ENCODE results near the gene GMDS.
"Not testable (repeated sequence)": the region's sequence is repeated elsewhere in the genome, so short reads cannot be mapped to it uniquely, and the experiment has no call there.

GMDS gene

DNA sequence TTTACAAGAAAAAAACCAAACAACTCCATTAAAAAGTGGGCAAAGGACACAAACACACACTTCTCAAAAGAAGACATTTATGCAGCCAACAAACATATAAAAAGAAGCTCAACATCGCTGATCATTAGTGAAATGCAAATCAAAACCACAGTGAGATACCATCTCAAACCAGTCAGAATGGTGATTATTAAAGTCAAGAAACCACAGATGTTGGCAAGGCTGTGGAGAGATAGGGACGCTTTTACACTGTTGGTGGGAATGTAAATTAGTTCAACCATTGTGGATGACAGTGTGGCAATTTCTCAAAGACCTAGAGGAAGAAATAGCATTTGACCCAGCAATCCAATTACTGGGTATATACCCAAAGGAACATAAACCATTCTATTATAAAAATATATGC, 554.7 kb downstream of the GMDS start:
- not testable (repeated sequence) for H3K36me3 ChIP-seq (ENCODE audit: insufficient read depth, low read length); H3K9ac ChIP-seq (ENCODE audit: low read depth, low read length); H3K4me1 ChIP-seq (ENCODE audit: insufficient read depth, low read length); H3K9me3 ChIP-seq (ENCODE audit: control insufficient read depth, insufficient read depth, low read length)

DNA sequence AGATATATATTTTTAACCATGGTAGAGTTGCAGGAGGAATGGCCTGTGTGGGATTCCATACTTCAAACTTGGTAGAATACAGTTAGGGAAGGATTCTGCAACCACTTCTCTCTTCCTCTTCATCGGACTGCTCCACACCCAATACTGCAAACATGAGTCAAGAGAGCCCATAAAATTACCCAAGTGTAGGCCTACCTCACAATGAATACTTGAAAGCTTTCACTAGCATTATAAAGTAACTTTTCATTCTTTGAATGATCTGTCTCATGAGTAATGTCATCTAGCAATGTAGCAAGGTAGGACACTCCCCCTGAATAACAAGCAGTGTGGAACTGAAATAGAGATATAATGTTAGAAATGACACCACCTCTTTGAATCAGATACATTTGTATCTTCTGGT, 556.3 kb downstream of the GMDS start:
- Histone ChIP-seq H3K9me3 (ENCODE audit: control insufficient read depth, insufficient read depth, low read length) (no peaks in the 10 kb centered on the region), H3K4me1 (ENCODE audit: insufficient read depth, low read length) (no peaks in the 10 kb centered on the region; the same call in 1 of the 2 replicates), H3K9ac (ENCODE audit: low read depth, low read length) (no peak overlapping the region), H3K36me3 (ENCODE audit: insufficient read depth, low read length) (no peaks in the 10 kb centered on the region)

DNA sequence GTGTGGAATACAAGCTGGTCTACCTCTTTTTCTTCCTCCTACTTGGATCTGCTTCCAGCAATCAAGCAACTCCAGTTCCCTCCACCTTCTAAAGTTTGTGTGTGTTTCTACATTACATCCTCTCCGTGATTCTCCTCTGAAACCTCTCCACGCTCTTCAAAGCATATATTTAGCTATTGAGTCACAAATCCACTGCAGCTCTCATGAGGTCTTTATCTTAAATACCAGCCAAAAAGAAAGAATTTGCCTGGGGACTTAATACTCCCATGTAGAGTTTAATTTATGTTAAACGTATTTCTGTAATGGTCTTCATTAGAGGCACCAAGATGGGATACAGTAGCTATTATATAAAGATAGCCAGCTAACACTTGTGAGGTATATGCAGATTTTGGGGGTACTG, 557.0 kb downstream of the GMDS start:
- Histone ChIP-seq H3K36me3 (ENCODE audit: insufficient read depth, low read length) (no peaks in the 10 kb centered on the region), H3K4me1 (ENCODE audit: insufficient read depth, low read length) (no peaks in the 10 kb centered on the region; the same call in 1 of the 2 replicates), H3K9ac (ENCODE audit: low read depth, low read length) (no peak overlapping the region), H3K9me3 (ENCODE audit: control insufficient read depth, insufficient read depth, low read length) (no peaks in the 10 kb centered on the region)

DNA sequence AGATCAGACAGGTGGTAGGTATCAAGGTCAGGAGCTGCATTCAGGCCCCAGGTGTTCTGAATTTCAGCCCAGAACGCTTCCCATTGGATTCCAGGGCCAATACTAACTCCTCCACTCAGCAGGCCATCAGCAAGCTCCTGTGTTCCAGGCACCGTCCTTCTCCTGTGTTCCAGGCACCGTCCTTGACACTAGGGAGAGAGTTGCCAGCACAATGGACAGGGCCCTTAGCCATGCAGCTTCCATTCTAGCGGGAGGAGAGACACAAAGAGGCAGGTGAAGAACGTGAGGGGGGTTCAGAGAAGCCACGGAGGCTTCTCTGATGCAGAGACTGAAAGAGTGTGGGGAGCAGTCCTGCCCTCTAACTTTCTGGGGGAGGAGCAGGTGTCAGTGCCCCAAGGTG, 558.0 kb downstream of the GMDS start:
- Histone ChIP-seq H3K9me3 (ENCODE audit: control insufficient read depth, insufficient read depth, low read length) (no peaks in the 10 kb centered on the region), H3K9ac (ENCODE audit: low read depth, low read length) (no peak overlapping the region), H3K36me3 (ENCODE audit: insufficient read depth, low read length) (no peaks in the 10 kb centered on the region), H3K4me1 (ENCODE audit: insufficient read depth, low read length) (no peaks in the 10 kb centered on the region; the same call in 1 of the 2 replicates)

DNA sequence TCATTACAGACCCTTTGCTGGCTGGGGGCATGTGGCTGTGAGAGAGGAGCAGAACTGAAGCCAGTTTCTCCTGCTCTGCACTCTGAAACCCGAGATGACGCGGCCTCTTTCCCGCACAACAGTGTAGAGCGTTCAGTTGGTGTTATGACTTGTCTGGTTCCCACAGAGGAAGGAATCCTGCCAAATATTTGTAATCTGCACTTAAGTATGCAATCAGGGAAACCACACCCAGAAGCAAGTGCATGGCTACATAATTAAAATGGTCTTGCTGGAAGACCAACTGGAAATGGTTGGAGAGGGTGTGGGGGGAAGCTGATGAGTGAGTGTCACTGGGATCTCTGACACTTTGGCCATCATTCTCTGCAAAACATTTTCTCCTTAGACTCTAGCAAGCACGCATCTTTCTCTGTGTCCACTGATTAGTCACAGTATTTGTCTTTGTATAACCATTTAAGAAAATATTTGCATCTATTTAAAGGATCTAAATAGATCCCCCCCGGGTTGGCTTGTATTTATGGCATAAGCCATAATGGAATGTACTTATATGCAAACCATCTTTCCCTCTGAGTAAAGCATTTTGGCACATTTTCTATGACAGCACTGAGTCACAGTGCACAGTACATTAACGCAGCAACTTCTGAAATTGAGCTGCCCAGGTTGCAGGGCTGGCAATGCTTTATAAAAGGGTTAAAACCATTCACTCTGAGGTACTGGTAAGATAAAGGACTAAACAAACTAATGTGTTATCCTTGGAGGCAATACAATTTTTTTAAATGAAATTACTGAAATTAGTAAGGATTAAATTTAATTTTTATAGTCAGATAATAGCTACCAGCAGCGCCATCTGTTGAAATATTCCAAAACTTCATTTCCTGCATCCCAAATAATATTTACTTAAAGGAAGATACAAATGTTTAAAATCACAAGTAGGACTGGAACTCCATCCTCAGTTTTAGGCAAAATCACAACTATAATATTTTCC, 559.0 kb downstream of the GMDS start:
- Histone ChIP-seq H3K4me1 (ENCODE audit: insufficient read depth, low read length) (no peaks in the 10 kb centered on the region; the same call in 1 of the 2 replicates), H3K9me3 (ENCODE audit: control insufficient read depth, insufficient read depth, low read length) (no peaks in the 10 kb centered on the region), H3K9ac (ENCODE audit: low read depth, low read length) (no peak overlapping the region), H3K36me3 (ENCODE audit: insufficient read depth, low read length) (no peaks in the 10 kb centered on the region)

DNA sequence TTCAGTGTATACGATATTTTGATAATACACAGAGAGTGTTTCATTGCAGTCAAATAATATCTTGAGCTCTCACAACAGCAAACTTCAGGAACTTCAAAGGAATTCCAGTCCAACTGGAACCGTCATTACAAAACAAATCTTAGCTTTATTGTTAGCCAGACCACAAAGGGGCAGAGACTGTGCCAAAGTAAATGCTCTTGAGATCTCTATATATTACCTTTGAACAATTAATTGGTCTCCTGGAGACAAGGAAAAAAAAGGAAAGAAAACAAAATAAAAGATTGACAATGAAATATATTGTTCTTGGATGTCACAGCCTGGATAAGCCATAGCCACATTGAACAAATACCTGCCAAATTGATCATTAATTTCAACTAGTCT, 565.7 kb downstream of the GMDS start:
- no peak overlapping the region for H3K9ac ChIP-seq (ENCODE audit: low read depth, low read length)
- H3K36me3 ChIP-seq (ENCODE audit: insufficient read depth, low read length) = no peaks in the 10 kb centered on the region
- no peaks in the 10 kb centered on the region for H3K4me1 ChIP-seq (ENCODE audit: insufficient read depth, low read length)
- H3K9me3 ChIP-seq (ENCODE audit: control insufficient read depth, insufficient read depth, low read length) = no peaks in the 10 kb centered on the region

DNA sequence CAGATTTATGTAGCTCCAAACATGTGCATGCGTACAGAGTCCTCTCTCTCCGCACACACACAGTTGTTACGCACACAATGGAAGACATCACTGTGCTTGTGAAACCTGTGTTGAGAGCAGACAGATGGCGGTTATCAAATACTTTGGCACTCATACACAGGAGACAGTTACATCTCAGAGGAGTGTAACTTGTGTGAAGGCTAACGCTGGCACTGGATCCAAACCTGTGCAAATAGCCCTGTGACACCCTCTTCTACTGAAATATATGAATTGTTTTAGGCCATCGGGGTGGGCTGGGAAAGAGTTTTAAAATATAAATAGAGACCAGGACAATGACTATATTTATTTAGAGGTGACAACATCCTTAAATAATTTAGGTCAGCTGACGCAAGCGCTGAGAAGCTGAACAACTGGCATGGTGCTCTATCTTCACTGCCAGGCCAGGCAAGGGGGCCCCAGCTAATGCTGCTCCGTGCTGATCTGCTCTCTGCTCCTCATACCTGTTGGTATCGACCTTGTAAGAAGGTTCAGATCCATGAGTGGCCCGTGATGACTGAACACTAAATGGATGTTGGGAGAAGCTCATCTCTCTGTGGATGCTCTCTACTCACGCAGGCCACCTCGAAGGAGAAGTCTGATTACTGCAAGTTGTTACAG, 566.2 kb downstream of the GMDS start:
- no peaks in the 10 kb centered on the region for H3K36me3 ChIP-seq (ENCODE audit: insufficient read depth, low read length)
- no peaks in the 10 kb centered on the region for H3K4me1 ChIP-seq (ENCODE audit: insufficient read depth, low read length)
- H3K9ac ChIP-seq (ENCODE audit: low read depth, low read length) = no peak overlapping the region
- H3K9me3 ChIP-seq (ENCODE audit: control insufficient read depth, insufficient read depth, low read length) = no peaks in the 10 kb centered on the region

DNA sequence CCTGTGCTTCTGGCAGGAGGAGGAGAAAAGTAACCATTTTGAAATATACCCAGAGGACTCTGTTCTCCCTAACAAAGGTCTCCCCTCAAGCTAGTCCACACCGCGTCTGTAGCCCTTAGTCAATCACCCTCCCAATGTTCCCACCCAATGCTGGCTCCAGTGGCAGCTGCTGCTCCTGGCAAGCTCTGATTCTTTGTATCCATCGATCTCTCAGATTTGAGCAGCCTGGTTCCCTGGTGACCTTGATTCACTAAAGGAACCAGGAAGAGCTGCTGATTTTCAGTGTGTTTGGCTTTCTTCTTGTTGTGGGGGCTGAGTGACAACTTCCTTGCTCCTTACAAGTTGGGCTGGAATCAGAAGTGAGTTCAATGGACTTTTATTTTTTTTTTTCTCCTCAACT, 567.2 kb downstream of the GMDS start:
- peaks cover 3% of the 10 kb centered on the region; the same call in 1 of the 2 replicates for H3K9me3 ChIP-seq (ENCODE audit: control insufficient read depth, insufficient read depth, low read length)
- no peak overlapping the region for H3K9ac ChIP-seq (ENCODE audit: low read depth, low read length)
- H3K36me3 ChIP-seq (ENCODE audit: insufficient read depth, low read length) = no peaks in the 10 kb centered on the region
- H3K4me1 ChIP-seq (ENCODE audit: insufficient read depth, low read length) = no peaks in the 10 kb centered on the region

DNA sequence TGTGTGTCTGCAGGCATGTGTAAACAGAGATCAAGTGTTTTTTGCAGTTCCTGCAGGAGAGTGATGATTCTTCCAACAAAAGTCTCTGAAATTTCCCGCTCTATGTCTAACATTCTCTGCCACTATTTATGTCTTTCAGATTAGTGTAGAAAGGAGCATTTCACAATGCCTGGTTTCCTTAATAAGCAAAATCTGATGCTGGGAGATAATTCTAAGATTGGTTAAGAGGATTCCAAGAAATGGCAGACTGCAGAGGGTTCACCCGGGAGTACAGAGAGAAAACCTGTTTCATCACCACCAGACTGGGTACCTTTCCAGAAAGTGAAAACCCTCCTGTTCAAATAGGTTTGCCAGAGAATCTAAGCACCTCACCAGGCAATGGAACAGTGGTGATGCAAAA, 573.0 kb downstream of the GMDS start:
- Histone ChIP-seq H3K4me1 (ENCODE audit: insufficient read depth, low read length) (no peaks in the 10 kb centered on the region), H3K9me3 (ENCODE audit: control insufficient read depth, insufficient read depth, low read length) (peaks cover 3% of the 10 kb centered on the region; the same call in 1 of the 2 replicates), H3K9ac (ENCODE audit: low read depth, low read length) (no peak overlapping the region), H3K36me3 (ENCODE audit: insufficient read depth, low read length) (no peaks in the 10 kb centered on the region)

DNA sequence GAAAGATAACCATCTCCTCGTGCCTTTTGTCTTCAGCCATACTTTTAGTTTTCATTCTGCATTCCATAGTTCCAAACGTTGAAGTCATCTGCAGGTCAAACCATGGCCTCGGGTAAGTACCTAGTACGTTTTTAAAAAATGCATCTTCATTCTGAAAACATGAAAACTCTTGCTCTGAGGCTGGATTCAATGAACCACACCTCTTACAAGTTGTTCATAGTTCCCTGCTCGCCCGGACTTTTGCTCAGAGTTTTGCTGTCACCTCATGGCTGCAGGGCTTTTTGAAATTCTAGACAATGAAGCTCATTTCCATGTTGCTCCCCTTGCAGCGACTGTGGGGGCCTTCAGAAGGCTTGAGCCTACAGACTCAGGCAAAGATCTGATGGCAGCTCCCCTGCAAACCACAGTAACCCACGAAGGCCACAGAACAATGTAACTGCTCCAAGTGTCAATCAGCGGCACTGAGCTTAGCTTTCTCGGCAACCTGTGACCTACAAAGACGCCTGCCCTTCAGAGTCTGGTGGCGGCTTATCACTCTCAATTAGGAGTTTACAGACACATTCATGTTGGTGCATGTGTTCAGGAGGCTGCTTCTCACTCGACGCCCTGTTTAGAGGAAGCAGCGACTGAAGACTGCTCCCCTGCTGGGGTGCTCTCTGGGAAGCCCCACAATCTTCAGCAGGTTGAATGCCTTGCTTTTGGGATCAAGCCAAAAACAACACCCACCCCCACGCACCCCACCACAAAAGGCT, 574.5 kb downstream of the GMDS start:
- Histone ChIP-seq H3K36me3 (ENCODE audit: insufficient read depth, low read length) (no peaks in the 10 kb centered on the region), H3K9ac (ENCODE audit: low read depth, low read length) (no peak overlapping the region), H3K4me1 (ENCODE audit: insufficient read depth, low read length) (no peaks in the 10 kb centered on the region)

DNA sequence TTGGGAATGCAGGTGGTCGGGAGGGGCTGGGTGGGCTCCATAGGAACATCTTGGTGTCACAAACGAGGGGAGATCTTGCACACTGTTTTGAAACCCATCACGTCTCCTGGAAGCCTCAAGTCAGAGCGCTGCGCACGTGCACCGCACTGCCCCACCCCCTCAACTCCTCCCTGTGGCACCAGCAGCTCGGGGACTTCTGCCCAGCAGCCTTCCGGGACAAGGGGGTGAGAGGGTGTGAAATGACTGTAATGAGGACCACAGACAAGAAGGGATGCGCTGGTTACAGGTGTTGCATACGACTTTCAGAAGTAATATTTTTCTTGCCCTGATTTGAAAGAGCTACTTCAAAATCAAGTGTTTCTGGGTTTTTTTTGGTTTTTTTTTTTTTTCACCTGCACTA, 575.4 kb downstream of the GMDS start:
- H3K36me3 ChIP-seq (ENCODE audit: insufficient read depth, low read length) = no peaks in the 10 kb centered on the region
- no peak overlapping the region for H3K9ac ChIP-seq (ENCODE audit: low read depth, low read length)
- H3K4me1 ChIP-seq (ENCODE audit: insufficient read depth, low read length) = no peaks in the 10 kb centered on the region
- H3K9me3 ChIP-seq (ENCODE audit: control insufficient read depth, insufficient read depth, low read length) = peaks cover 3% of the 10 kb centered on the region; the same call in 1 of the 2 replicates

More for the DNA sequence above, 574.5 kb downstream of the GMDS start:
- peaks cover 3% of the 10 kb centered on the region; the same call in 1 of the 2 replicates for H3K9me3 ChIP-seq (ENCODE audit: control insufficient read depth, insufficient read depth, low read length)

DNA sequence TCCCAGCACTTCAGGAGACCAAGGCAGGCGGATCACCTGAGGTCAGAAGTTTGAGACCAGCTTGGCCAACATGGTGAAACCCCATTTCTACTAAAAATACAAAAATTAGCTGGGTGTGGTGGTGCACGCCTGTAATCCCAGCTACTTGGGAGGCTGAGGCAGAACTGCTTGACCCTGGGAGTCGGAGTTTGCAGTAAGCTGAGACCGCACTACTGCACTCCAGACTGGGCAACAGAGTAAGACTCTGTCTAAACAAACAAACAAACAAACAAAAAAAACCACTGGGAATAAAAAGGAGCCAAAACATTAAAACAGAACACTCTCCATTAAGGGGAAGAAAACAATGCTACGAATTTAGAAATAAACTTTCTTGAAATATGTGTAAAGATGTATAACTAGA, 576.9 kb downstream of the GMDS start:
- not testable (repeated sequence) for H3K9me3 ChIP-seq (ENCODE audit: control insufficient read depth, insufficient read depth, low read length); H3K9ac ChIP-seq (ENCODE audit: low read depth, low read length); H3K36me3 ChIP-seq (ENCODE audit: insufficient read depth, low read length); H3K4me1 ChIP-seq (ENCODE audit: insufficient read depth, low read length)

DNA sequence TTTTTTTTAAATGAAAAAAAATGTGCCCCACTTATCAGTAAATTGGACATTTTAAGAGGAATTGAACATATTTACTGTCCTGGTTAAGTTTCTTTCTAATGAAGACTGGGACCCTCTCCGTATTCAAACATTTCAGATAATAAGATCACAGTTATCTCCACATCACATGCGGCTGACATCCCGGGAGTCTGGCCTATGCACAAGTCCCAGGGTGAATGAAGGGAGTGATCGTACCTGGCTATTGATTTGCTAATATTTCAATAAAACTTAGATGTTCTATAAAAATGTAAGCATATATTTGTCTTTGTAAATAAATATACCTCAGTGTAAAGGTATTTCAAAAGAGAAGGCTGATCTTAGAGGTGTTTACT, 577.6 kb downstream of the GMDS start:
- Histone ChIP-seq H3K4me1 (ENCODE audit: insufficient read depth, low read length) (no peaks in the 10 kb centered on the region), H3K9ac (ENCODE audit: low read depth, low read length) (no peak overlapping the region), H3K9me3 (ENCODE audit: control insufficient read depth, insufficient read depth, low read length) (no peaks in the 10 kb centered on the region), H3K36me3 (ENCODE audit: insufficient read depth, low read length) (no peaks in the 10 kb centered on the region)

DNA sequence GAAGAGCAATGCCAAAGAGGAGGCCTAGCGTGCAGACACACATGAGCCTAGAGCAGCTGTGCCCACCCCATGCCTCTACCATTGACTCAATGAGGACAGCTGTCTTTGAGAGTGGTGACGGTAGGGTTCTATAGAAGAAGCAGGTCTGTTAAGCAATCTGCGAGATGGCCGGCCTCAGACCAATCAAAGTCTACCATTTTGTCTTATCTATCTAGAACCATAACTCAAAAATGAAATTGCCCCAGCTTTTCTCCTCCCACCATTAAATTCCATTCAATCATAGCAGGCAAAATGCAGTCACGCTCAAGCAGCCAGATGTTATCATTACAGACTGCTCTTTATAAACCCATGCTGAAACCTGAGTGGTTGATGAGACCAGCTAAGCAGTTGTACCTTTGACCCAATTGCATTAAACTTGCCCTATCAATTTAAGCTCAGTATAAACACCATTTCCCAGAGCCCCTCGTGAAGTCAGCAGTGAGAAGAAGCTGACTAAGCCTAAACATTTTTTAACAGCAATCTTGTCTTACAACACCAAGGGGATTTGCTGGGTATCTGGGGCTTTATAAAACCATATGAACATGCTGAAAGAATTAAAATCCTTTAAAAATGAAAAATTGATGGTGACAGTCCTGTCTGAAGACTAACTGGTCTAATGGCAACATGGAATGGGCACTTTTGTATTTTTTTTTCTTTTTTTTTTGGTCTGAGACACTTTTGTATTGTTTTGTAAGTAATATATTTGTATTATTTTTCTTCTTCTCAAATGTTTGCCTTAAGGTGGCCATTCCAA, 578.2 kb downstream of the GMDS start:
- Histone ChIP-seq H3K9ac (ENCODE audit: low read depth, low read length) (no peak overlapping the region), H3K4me1 (ENCODE audit: insufficient read depth, low read length) (no peaks in the 10 kb centered on the region), H3K9me3 (ENCODE audit: control insufficient read depth, insufficient read depth, low read length) (no peaks in the 10 kb centered on the region), H3K36me3 (ENCODE audit: insufficient read depth, low read length) (no peaks in the 10 kb centered on the region)
